ENCODE measurements around the gene SYCN.

Gene SYCN

GRCh38 chr19:39195755-39196154 lies 8.3 kb downstream of the SYCN start:
- H3K9me3 ChIP-seq (ENCODE audit: control insufficient read depth, low read length), result no peaks in the 10 kb centered on the region
- no peak for DNase-seq
- H3K36me3 ChIP-seq (ENCODE audit: control insufficient read depth, insufficient read depth, low read length), result no peaks in the 10 kb centered on the region
- peaks cover 10% of the 10 kb centered on the region for H3K27me3 ChIP-seq (replicated peaks; ENCODE audit: control insufficient read depth, insufficient read depth, low read length, poor library complexity, severe bottlenecking)
- H3K4me3 ChIP-seq (ENCODE audit: insufficient read depth, low read depth, low read length, poor library complexity, severe bottlenecking), result no peak overlapping the region
- H3K4me1 ChIP-seq (ENCODE audit: control insufficient read depth, insufficient read depth, low read length, poor library complexity, severe bottlenecking), result peaks cover 23% of the 10 kb centered on the region
- no peak overlapping the region for H3K27ac ChIP-seq (ENCODE audit: insufficient read depth, low read length, poor library complexity, severe bottlenecking)

GRCh38 chr19:39194832-39195542 lies 9.1 kb downstream of the SYCN start:
- Histone ChIP-seq H3K36me3 (ENCODE audit: control insufficient read depth, insufficient read depth, low read length) (no peaks in the 10 kb centered on the region), H3K27ac (ENCODE audit: insufficient read depth, low read length, poor library complexity, severe bottlenecking) (no peak overlapping the region), H3K4me3 (ENCODE audit: insufficient read depth, low read depth, low read length, poor library complexity, severe bottlenecking) (no peak overlapping the region), H3K4me1 (ENCODE audit: control insufficient read depth, insufficient read depth, low read length, poor library complexity, severe bottlenecking) (peaks cover 23% of the 10 kb centered on the region), H3K9me3 (ENCODE audit: control insufficient read depth, low read length) (no peaks in the 10 kb centered on the region), H3K27me3 (replicated peaks; ENCODE audit: control insufficient read depth, insufficient read depth, low read length, poor library complexity, severe bottlenecking) (peaks cover 10% of the 10 kb centered on the region)
- no peak for DNase-seq

- Histone ChIP-seq H3K27ac (ENCODE audit: insufficient read depth, low read length, poor library complexity, severe bottlenecking) (no peak overlapping the region), H3K9me3 (ENCODE audit: control insufficient read depth, low read length) (no peaks in the 10 kb centered on the region), H3K27me3 (replicated peaks; ENCODE audit: control insufficient read depth, insufficient read depth, low read length, poor library complexity, severe bottlenecking) (peaks cover 7% of the 10 kb centered on the region), H3K4me1 (ENCODE audit: control insufficient read depth, insufficient read depth, low read length, poor library complexity, severe bottlenecking) (peaks cover 23% of the 10 kb centered on the region), H3K4me3 (ENCODE audit: insufficient read depth, low read depth, low read length, poor library complexity, severe bottlenecking) (no peak overlapping the region), H3K36me3 (ENCODE audit: control insufficient read depth, insufficient read depth, low read length) (no peaks in the 10 kb centered on the region)
- no peak for DNase-seq
Observed at GRCh38 chr19:39193803-39194202, 10.3 kb downstream of the SYCN start.

- Histone ChIP-seq H3K4me1 (ENCODE audit: control insufficient read depth, insufficient read depth, low read length, poor library complexity, severe bottlenecking) (peaks cover 23% of the 10 kb centered on the region), H3K9me3 (ENCODE audit: control insufficient read depth, low read length) (no peaks in the 10 kb centered on the region), H3K27me3 (replicated peaks; ENCODE audit: control insufficient read depth, insufficient read depth, low read length, poor library complexity, severe bottlenecking) (peaks cover 8% of the 10 kb centered on the region), H3K36me3 (ENCODE audit: control insufficient read depth, insufficient read depth, low read length) (no peaks in the 10 kb centered on the region), H3K27ac (ENCODE audit: insufficient read depth, low read length, poor library complexity, severe bottlenecking) (no peak overlapping the region), H3K4me3 (ENCODE audit: insufficient read depth, low read depth, low read length, poor library complexity, severe bottlenecking) (no peak overlapping the region)
- DNase-seq, result no peak
Observed at GRCh38 chr19:39192846-39193245, 11.2 kb downstream of the SYCN start.

DNA sequence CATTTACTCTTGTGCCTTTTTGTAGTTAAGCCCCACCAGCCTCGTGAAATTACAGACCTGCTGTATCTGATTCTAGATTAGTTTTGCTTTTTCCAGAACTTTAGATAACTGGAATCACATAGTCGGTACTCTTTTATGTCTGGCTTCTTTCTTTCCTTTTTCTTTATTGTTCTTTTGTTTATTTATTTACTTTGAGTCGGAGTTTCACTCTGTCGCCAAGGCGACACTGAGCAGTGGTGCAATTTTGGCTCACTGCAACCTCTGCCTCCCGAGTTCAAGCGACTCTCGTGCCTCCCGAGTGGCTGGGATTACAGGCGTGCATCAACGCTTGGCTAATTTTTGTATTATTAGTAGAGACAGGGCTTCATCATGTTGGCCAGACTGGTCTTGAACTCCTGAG lies 13.3 kb downstream of the SYCN start:
- no peaks in the 10 kb centered on the region for H3K36me3 ChIP-seq (ENCODE audit: control insufficient read depth, insufficient read depth, low read length)
- peaks cover 7% of the 10 kb centered on the region for H3K27me3 ChIP-seq (replicated peaks; ENCODE audit: control insufficient read depth, insufficient read depth, low read length, poor library complexity, severe bottlenecking)

GRCh38 chr19:39188960-39189359 lies 15.1 kb downstream of the SYCN start:
- Histone ChIP-seq H3K36me3 (ENCODE audit: control insufficient read depth, insufficient read depth, low read length) (no peaks in the 10 kb centered on the region), H3K27ac (ENCODE audit: insufficient read depth, low read length, poor library complexity, severe bottlenecking) (no peak overlapping the region), H3K27me3 (replicated peaks; ENCODE audit: control insufficient read depth, insufficient read depth, low read length, poor library complexity, severe bottlenecking) (peaks cover 7% of the 10 kb centered on the region), H3K4me1 (ENCODE audit: control insufficient read depth, insufficient read depth, low read length, poor library complexity, severe bottlenecking) (peaks cover 3% of the 10 kb centered on the region), H3K9me3 (ENCODE audit: control insufficient read depth, low read length) (no peaks in the 10 kb centered on the region), H3K4me3 (ENCODE audit: insufficient read depth, low read depth, low read length, poor library complexity, severe bottlenecking) (no peak overlapping the region)
- no peak for DNase-seq

More for the DNA sequence above, 13.3 kb downstream of the SYCN start:
- DNase-seq, result no peak
- H3K4me1 ChIP-seq (ENCODE audit: control insufficient read depth, insufficient read depth, low read length, poor library complexity, severe bottlenecking), result peaks cover 11% of the 10 kb centered on the region
- no peaks in the 10 kb centered on the region for H3K9me3 ChIP-seq (ENCODE audit: control insufficient read depth, low read length)
- H3K4me3 ChIP-seq (ENCODE audit: insufficient read depth, low read depth, low read length, poor library complexity, severe bottlenecking), result no peak overlapping the region
- no peak overlapping the region for H3K27ac ChIP-seq (ENCODE audit: insufficient read depth, low read length, poor library complexity, severe bottlenecking)

GRCh38 chr19:39187552-39187943 lies 16.5 kb downstream of the SYCN start:
- Histone ChIP-seq H3K36me3 (ENCODE audit: control insufficient read depth, insufficient read depth, low read length) (no peaks in the 10 kb centered on the region), H3K4me3 (ENCODE audit: insufficient read depth, low read depth, low read length, poor library complexity, severe bottlenecking) (no peak overlapping the region), H3K9me3 (ENCODE audit: control insufficient read depth, low read length) (no peaks in the 10 kb centered on the region), H3K4me1 (ENCODE audit: control insufficient read depth, insufficient read depth, low read length, poor library complexity, severe bottlenecking) (peaks cover 3% of the 10 kb centered on the region), H3K27me3 (replicated peaks; ENCODE audit: control insufficient read depth, insufficient read depth, low read length, poor library complexity, severe bottlenecking) (peaks cover 7% of the 10 kb centered on the region), H3K27ac (ENCODE audit: insufficient read depth, low read length, poor library complexity, severe bottlenecking) (no peak overlapping the region)
- no peak for DNase-seq

- Histone ChIP-seq H3K36me3 (ENCODE audit: control insufficient read depth, insufficient read depth, low read length) (no peaks in the 10 kb centered on the region), H3K4me1 (ENCODE audit: control insufficient read depth, insufficient read depth, low read length, poor library complexity, severe bottlenecking) (peaks cover 3% of the 10 kb centered on the region), H3K4me3 (ENCODE audit: insufficient read depth, low read depth, low read length, poor library complexity, severe bottlenecking) (no peak overlapping the region), H3K27me3 (replicated peaks; ENCODE audit: control insufficient read depth, insufficient read depth, low read length, poor library complexity, severe bottlenecking) (peaks cover 7% of the 10 kb centered on the region), H3K9me3 (ENCODE audit: control insufficient read depth, low read length) (no peaks in the 10 kb centered on the region), H3K27ac (ENCODE audit: insufficient read depth, low read length, poor library complexity, severe bottlenecking) (no peak overlapping the region)
- DNase-seq, result no peak
Observed at GRCh38 chr19:39186391-39186790, 17.7 kb downstream of the SYCN start.

DNA sequence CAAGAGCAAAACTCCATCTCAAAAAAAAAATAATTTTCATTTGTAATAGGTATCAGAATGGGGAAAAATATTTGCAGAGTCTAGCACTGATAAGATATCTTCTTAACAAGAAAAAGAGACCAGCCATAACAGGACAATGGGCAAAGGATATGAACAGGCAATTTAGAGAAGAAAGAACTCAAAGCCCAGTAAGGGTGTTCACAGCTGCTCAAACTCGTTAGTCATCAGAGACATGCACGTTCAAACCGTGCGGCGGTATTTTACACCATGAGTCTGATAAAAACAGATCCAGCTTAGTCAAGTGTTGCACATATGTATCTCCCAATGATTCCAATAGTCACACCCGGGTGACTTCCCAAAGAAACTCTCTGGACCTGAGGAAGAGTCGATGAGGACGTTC lies 21.0 kb downstream of the SYCN start:
- Histone ChIP-seq H3K27ac (ENCODE audit: insufficient read depth, low read length, poor library complexity, severe bottlenecking) (no peak overlapping the region), H3K36me3 (ENCODE audit: control insufficient read depth, insufficient read depth, low read length) (peaks cover 6% of the 10 kb centered on the region), H3K27me3 (replicated peaks; ENCODE audit: control insufficient read depth, insufficient read depth, low read length, poor library complexity, severe bottlenecking) (peaks cover 7% of the 10 kb centered on the region), H3K4me1 (ENCODE audit: control insufficient read depth, insufficient read depth, low read length, poor library complexity, severe bottlenecking) (peaks cover 3% of the 10 kb centered on the region), H3K9me3 (ENCODE audit: control insufficient read depth, low read length) (no peaks in the 10 kb centered on the region), H3K4me3 (ENCODE audit: insufficient read depth, low read depth, low read length, poor library complexity, severe bottlenecking) (no peak overlapping the region)
- no peak for DNase-seq

DNA sequence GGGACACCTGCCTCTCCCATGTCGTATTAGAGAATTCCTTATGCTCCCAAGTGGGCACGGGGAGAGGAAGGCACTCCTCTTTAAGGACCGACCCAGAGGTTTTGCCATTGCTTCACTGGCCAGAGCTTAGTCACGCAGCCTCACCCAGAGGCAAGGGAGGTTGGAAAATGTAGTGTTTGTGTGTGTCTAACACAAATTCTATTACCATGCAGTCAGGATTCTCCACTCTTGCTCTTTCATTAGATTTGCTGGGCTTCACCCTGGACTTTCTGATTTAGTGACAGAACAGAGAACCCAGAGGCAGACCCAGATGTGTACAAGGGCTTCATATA lies 21.9 kb downstream of the SYCN start:
- Histone ChIP-seq H3K4me1 (ENCODE audit: control insufficient read depth, insufficient read depth, low read length, poor library complexity, severe bottlenecking) (peaks cover under 1% of the 10 kb centered on the region), H3K27me3 (replicated peaks; ENCODE audit: control insufficient read depth, insufficient read depth, low read length, poor library complexity, severe bottlenecking) (no peaks in the 10 kb centered on the region), H3K4me3 (ENCODE audit: insufficient read depth, low read depth, low read length, poor library complexity, severe bottlenecking) (no peak overlapping the region), H3K9me3 (ENCODE audit: control insufficient read depth, low read length) (no peaks in the 10 kb centered on the region), H3K27ac (ENCODE audit: insufficient read depth, low read length, poor library complexity, severe bottlenecking) (no peak overlapping the region), H3K36me3 (ENCODE audit: control insufficient read depth, insufficient read depth, low read length) (peaks cover 15% of the 10 kb centered on the region)
- no peak for DNase-seq

All from effector memory CD4-positive, alpha-beta T cell (primary cell).